Vagina (tissue), 2 donors: ENCODE measurements around the gene KHDRBS1.

Source experiments
- POLR2A ChIP-seq, 2 donors: fragments of 450-650 bp; IDR thresholded peaks; one replicate each; pipeline ENCODE4 v1.6.1; 2017; ENCODE audit warnings: antibody characterized with exemption in 2 of 2, mild to moderate bottlenecking in 2 of 2, moderate library complexity in 2 of 2
- POLR2AphosphoS5 ChIP-seq, 2 donors: sonication (generic); formaldehyde crosslinking; IDR thresholded peaks; one replicate each; pipeline ENCODE4 v1.9.0; 2017; ENCODE audit warnings: antibody characterized with exemption in 2 of 2, mild to moderate bottlenecking in 2 of 2, low read depth in 1 of 2; ENCODE audit not compliant: insufficient read depth in 1 of 2
- TF ChIP-seq, protein P1 (sequence below), 3 experiments: fragments of 450-650 bp in 2 of 3; fragments of 200-600 bp in 1 of 3; sonication (generic) in 1 of 3; IDR thresholded peaks; one replicate each; pipeline ENCODE4 v1.5.1; 2017 to 2019; ENCODE audit warnings: antibody characterized with exemption in 3 of 3, mild to moderate bottlenecking in 2 of 3, moderate library complexity in 2 of 3

DNA sequence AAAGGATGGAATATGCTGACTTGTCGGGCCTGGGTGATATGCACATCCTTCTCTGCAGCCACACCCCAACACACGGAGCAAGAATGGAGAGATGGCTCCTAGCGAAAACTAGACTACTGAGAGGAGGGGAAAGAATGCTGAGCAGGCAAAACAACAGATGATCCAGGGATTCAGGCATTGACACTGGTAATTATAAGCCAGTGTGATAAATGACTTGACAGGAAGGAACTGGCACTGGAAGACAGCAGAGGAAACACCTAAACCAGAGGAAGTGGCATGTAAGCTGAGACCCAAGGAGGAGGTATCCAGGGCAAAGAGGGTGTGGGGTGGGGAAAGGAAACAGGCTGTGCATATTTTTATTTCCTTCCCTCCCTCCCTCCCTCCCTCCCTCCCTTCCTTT is 31.7 kb upstream of the KHDRBS1 start:
- TF ChIP-seq POLR2AphosphoS5 (IDR thresholded peaks at IDR 0.05; ENCODE audit: insufficient read depth in 1 of 2, low read depth in 1 of 2): no peak
- TF ChIP-seq, protein P1, sequence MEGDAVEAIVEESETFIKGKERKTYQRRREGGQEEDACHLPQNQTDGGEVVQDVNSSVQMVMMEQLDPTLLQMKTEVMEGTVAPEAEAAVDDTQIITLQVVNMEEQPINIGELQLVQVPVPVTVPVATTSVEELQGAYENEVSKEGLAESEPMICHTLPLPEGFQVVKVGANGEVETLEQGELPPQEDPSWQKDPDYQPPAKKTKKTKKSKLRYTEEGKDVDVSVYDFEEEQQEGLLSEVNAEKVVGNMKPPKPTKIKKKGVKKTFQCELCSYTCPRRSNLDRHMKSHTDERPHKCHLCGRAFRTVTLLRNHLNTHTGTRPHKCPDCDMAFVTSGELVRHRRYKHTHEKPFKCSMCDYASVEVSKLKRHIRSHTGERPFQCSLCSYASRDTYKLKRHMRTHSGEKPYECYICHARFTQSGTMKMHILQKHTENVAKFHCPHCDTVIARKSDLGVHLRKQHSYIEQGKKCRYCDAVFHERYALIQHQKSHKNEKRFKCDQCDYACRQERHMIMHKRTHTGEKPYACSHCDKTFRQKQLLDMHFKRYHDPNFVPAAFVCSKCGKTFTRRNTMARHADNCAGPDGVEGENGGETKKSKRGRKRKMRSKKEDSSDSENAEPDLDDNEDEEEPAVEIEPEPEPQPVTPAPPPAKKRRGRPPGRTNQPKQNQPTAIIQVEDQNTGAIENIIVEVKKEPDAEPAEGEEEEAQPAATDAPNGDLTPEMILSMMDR (IDR thresholded peaks at IDR 0.05): no peak
- no peak for TF ChIP-seq POLR2A (IDR thresholded peaks at IDR 0.05)
